ENCODE measurements around the gene CHRNA9. TPM values are rescaled to one million over a fixed set of nuclear protein-coding genes. Genes with fewer than 3 reads are reported as not detected.

Gene CHRNA9
- total RNA-seq, 1 donor, result 0.36 TPM

DNA sequence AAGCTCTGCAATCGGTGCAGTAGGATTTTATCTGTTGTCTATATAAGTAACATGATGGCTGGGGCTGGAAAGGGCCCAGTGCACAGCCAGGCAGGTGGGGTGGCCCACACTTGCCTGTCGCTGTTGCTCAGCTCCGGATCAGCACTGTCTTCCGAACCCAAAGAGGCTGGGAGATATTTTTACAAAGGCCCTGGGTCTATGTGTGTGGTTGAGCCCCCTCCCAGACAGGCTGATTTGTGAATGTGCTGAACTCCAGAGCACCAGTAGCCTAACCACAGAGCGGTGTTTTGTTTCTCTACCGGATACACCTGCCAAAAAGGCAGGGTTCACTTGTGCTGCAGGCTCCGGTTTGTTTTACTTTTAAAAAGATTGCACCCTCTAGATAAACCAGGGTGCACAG, 33.5 kb upstream of the CHRNA9 start:
- H3K4me3 ChIP-seq (ENCODE audit: insufficient read depth, low read length), result no peak overlapping the region
- H3K36me3 ChIP-seq (ENCODE audit: insufficient read depth, low read length), result no peaks in the 10 kb centered on the region
- no peaks in the 10 kb centered on the region for H3K4me1 ChIP-seq (ENCODE audit: insufficient read depth, low read length)
- DNase-seq (ENCODE audit: insufficient read length, low spot score, missing footprints), result no peak
- no peaks in the 10 kb centered on the region for H3K79me2 ChIP-seq (ENCODE audit: insufficient read depth, low read length)
- no peak overlapping the region for H3K27ac ChIP-seq (ENCODE audit: low read depth, low read length)
- no peak overlapping the region for H2AFZ ChIP-seq (ENCODE audit: low read length)
- TF ChIP-seq, protein P1, sequence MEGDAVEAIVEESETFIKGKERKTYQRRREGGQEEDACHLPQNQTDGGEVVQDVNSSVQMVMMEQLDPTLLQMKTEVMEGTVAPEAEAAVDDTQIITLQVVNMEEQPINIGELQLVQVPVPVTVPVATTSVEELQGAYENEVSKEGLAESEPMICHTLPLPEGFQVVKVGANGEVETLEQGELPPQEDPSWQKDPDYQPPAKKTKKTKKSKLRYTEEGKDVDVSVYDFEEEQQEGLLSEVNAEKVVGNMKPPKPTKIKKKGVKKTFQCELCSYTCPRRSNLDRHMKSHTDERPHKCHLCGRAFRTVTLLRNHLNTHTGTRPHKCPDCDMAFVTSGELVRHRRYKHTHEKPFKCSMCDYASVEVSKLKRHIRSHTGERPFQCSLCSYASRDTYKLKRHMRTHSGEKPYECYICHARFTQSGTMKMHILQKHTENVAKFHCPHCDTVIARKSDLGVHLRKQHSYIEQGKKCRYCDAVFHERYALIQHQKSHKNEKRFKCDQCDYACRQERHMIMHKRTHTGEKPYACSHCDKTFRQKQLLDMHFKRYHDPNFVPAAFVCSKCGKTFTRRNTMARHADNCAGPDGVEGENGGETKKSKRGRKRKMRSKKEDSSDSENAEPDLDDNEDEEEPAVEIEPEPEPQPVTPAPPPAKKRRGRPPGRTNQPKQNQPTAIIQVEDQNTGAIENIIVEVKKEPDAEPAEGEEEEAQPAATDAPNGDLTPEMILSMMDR (IDR thresholded peaks at IDR 0.05; ENCODE audit: extremely low read depth, low read depth, low read length), result no peak
- H4K20me1 ChIP-seq (ENCODE audit: insufficient read depth, low read length), result no peaks in the 10 kb centered on the region
- H3K9me3 ChIP-seq (ENCODE audit: low read depth, low read length), result peaks cover 3% of the 10 kb centered on the region
- H3K4me2 ChIP-seq (ENCODE audit: insufficient read depth, low read length), result no peak overlapping the region
- peaks cover 2% of the 10 kb centered on the region for H3K27me3 ChIP-seq (ENCODE audit: insufficient read depth, low read length)

DNA sequence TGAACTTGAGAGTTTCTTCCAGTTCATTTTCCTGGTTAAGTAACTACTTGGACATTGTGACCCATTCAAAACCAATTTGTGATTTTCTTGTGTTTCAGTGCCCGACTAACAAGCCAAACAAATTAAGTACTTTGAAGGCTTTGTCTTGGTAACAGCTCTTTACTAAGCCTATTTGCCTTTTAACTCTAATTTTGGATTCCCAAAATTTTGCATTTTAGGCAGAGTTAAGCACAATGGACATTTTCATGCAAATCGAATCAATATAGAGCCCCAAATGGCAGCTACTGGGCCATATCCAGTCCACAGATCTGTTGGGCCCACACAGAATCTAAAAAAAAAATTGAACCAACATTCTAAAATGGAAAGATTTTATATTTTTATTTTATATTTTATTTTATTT, 31.4 kb upstream of the CHRNA9 start:
- no peak overlapping the region for H2AFZ ChIP-seq (ENCODE audit: low read length)
- H3K79me2 ChIP-seq (ENCODE audit: insufficient read depth, low read length), result no peaks in the 10 kb centered on the region
- no peak overlapping the region for H3K27ac ChIP-seq (ENCODE audit: low read depth, low read length)
- no peaks in the 10 kb centered on the region for H3K4me1 ChIP-seq (ENCODE audit: insufficient read depth, low read length)
- DNase-seq (ENCODE audit: insufficient read length, low spot score, missing footprints), result no peak
- no peak overlapping the region for H3K4me2 ChIP-seq (ENCODE audit: insufficient read depth, low read length)
- no peaks in the 10 kb centered on the region for H3K36me3 ChIP-seq (ENCODE audit: insufficient read depth, low read length)
- TF ChIP-seq, protein P1 (IDR thresholded peaks at IDR 0.05; ENCODE audit: extremely low read depth, low read depth, low read length), result no peak
- H3K9me3 ChIP-seq (ENCODE audit: low read depth, low read length), result peaks cover 3% of the 10 kb centered on the region
- H3K4me3 ChIP-seq (ENCODE audit: insufficient read depth, low read length), result no peak overlapping the region
- peaks cover 2% of the 10 kb centered on the region for H3K27me3 ChIP-seq (ENCODE audit: insufficient read depth, low read length)
- H4K20me1 ChIP-seq (ENCODE audit: insufficient read depth, low read length), result no peaks in the 10 kb centered on the region

- no peak for DNase-seq (ENCODE audit: insufficient read length, low spot score, missing footprints)
- H3K4me1 ChIP-seq (ENCODE audit: insufficient read depth, low read length), result peaks cover 4% of the 10 kb centered on the region
- H3K4me3 ChIP-seq (ENCODE audit: insufficient read depth, low read length), result no peak overlapping the region
- no peaks in the 10 kb centered on the region for H3K79me2 ChIP-seq (ENCODE audit: insufficient read depth, low read length)
- H4K20me1 ChIP-seq (ENCODE audit: insufficient read depth, low read length), result no peaks in the 10 kb centered on the region
- H3K27me3 ChIP-seq (ENCODE audit: insufficient read depth, low read length), result peaks cover 2% of the 10 kb centered on the region
- TF ChIP-seq, protein P1 (IDR thresholded peaks at IDR 0.05; ENCODE audit: extremely low read depth, low read depth, low read length), result no peak
- H3K9me3 ChIP-seq (ENCODE audit: low read depth, low read length), result peaks cover 3% of the 10 kb centered on the region
- no peak overlapping the region for H2AFZ ChIP-seq (ENCODE audit: low read length)
- no peak overlapping the region for H3K27ac ChIP-seq (ENCODE audit: low read depth, low read length)
- H3K4me2 ChIP-seq (ENCODE audit: insufficient read depth, low read length), result no peak overlapping the region
- no peaks in the 10 kb centered on the region for H3K36me3 ChIP-seq (ENCODE audit: insufficient read depth, low read length)
Measured at GRCh38 chr4:40305328-40306170, 29.6 kb upstream of the CHRNA9 start.

DNA sequence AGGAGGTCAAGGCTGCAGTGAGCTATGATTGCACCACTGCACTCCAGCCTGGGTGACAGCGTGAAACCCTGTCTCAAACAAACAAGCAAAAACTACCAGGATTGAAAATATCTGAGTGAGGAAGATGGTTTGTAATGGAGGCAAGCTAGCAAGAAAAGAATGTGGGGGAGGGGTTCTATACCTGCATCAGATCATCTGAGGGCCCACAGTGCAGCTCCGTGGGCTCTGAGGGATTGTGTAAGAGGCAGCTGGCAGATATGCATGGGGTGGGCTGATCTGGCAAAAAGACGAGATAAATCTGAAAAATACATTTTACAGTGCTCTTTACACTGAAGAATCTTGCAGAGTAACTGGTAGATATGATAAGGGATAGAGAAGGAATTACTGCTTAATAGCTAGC, 28.9 kb upstream of the CHRNA9 start:
- Histone ChIP-seq H3K36me3 (ENCODE audit: insufficient read depth, low read length) (no peaks in the 10 kb centered on the region), H3K79me2 (ENCODE audit: insufficient read depth, low read length) (no peaks in the 10 kb centered on the region), H4K20me1 (ENCODE audit: insufficient read depth, low read length) (no peaks in the 10 kb centered on the region), H3K27ac (ENCODE audit: low read depth, low read length) (no peak overlapping the region), H3K4me1 (ENCODE audit: insufficient read depth, low read length) (peaks cover 4% of the 10 kb centered on the region), H2AFZ (ENCODE audit: low read length) (no peak overlapping the region), H3K27me3 (ENCODE audit: insufficient read depth, low read length) (peaks cover 2% of the 10 kb centered on the region), H3K4me3 (ENCODE audit: insufficient read depth, low read length) (no peak overlapping the region), H3K4me2 (ENCODE audit: insufficient read depth, low read length) (no peak overlapping the region), H3K9me3 (ENCODE audit: low read depth, low read length) (peaks cover 3% of the 10 kb centered on the region)
- TF ChIP-seq, protein P1 (IDR thresholded peaks at IDR 0.05; ENCODE audit: extremely low read depth, low read depth, low read length), result no peak
- DNase-seq (ENCODE audit: insufficient read length, low spot score, missing footprints), result no peak

Measured in osteoblast (primary cell).